Measurements from ENCODE around the gene EFR3B.
"Not testable (repeated sequence)": the region's sequence is repeated elsewhere in the genome, so short reads cannot be mapped to it uniquely, and the experiment has no call there.

Gene EFR3B

GRCh38 chr2:25001325-25001637 lies 40.6 kb upstream of the EFR3B start:
- DNase-seq (ENCODE audit: low spot score): no peak
- H3K27ac ChIP-seq: no peak overlapping the region
- CTCF ChIA-PET: interaction anchor here (0.6 kb wide), 1 partner anchor 483 kb away, joined by 3 read pairs; no protein-coding TSS in a partner anchor
- TF ChIP-seq CTCF (conservative IDR thresholded peaks at IDR 0.05; ENCODE audit: low read depth): no peak
- POLR2A ChIA-PET (ENCODE audit: low non-redundant PET): no interaction called here

- no peak for TF ChIP-seq CTCF (conservative IDR thresholded peaks at IDR 0.05; ENCODE audit: low read depth)
- no peak overlapping the region for H3K27ac ChIP-seq
- ChIA-PET CTCF (no interaction called here), POLR2A (ENCODE audit: low non-redundant PET) (interaction anchor here (0.6 kb wide), 1 partner anchor 172 kb away, joined by 7 read pairs; no protein-coding TSS in a partner anchor)
- DNase-seq (ENCODE audit: low spot score): no peak
Measured at GRCh38 chr2:25002066-25002465, 39.8 kb upstream of the EFR3B start.

- H3K27ac ChIP-seq: no peak overlapping the region
- TF ChIP-seq CTCF (conservative IDR thresholded peaks at IDR 0.05; ENCODE audit: low read depth): no peak
- ChIA-PET CTCF (no interaction called here), POLR2A (ENCODE audit: low non-redundant PET) (no interaction called here)
- no peak for DNase-seq (ENCODE audit: low spot score)
Measured at GRCh38 chr2:25009954-25010353, 31.9 kb upstream of the EFR3B start.

GRCh38 chr2:25011342-25011741 lies 30.5 kb upstream of the EFR3B start:
- POLR2A ChIA-PET (ENCODE audit: low non-redundant PET); DNase-seq (ENCODE audit: low spot score); CTCF ChIA-PET; H3K27ac ChIP-seq: not testable (repeated sequence)

DNA sequence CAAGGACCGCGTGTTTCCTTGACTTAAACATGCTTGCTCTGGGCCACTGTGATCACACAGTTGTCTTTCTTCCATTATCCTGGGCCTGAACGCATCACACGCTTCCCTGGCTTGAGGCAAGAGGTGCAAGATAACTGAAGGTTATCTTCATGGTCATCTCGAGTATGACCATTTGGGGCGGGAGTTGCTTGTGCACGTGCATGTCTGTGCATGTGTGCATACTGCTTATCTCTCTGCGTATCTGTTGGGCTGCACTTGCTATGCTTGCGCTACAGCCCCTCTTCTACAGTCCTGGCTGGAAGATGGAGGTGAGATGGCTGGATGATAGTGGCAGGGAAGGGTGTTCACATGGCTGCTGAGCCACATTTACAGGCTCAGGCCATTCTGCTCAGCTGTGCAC lies 27.2 kb upstream of the EFR3B start:
- ChIA-PET CTCF (no interaction called here), POLR2A (ENCODE audit: low non-redundant PET) (no interaction called here)
- no peak overlapping the region for H3K27ac ChIP-seq
- DNase-seq (ENCODE audit: low spot score): no peak
- no peak for TF ChIP-seq CTCF (conservative IDR thresholded peaks at IDR 0.05; ENCODE audit: low read depth)

DNA sequence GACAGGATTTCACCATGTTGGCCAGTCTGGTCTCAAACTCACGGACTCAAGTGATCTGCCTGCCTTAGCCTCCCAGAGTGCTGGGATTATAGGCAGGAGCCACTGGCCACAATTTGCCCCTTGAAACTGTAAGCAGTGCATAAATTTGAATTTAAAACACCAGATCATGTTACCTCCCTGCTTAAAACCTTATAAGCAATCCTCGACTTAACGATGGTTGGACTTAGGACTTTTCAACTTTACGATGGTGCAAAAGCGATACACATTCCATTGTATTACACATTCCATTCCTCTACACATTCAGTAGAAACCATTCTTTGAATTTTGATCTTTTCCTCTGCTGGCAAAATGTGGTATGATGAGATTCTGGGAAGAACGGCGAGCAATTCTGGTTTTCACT lies 23.2 kb upstream of the EFR3B start:
- no peak overlapping the region for H3K27ac ChIP-seq
- DNase-seq (ENCODE audit: low spot score): no peak
- CTCF ChIA-PET: no interaction called here
- no peak for TF ChIP-seq CTCF (conservative IDR thresholded peaks at IDR 0.05; ENCODE audit: low read depth)
- POLR2A ChIA-PET (ENCODE audit: low non-redundant PET): no interaction called here

DNA sequence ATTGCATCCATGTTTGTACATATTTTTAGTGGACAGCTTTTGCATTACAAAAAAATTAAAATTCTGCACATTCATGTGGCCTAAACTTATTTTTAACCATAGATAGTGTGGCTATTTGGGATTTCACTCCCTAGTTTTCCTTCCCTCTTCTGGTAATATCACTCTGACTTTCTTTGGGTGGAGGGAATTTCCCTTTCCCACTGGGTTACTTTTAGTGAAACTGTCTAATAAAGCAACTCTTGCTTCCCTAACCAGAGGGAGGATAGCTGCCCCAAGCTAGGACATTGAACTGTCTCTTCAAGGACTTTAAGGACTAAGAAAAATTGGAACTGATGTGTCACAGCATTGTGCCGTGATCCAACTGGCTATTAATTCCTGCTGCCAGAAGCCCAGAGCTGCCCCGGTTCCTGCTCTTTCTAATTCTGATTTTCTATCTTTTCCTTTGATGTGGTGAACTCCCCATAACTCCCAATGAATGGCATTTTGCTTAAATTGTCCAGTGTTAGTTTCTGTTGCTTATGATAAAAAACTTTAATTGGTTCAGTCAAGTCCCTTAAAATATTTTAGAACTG lies 20.0 kb upstream of the EFR3B start:
- DNase-seq (ENCODE audit: low spot score): no peak
- POLR2A ChIA-PET (ENCODE audit: low non-redundant PET): interaction anchor here (0.6 kb wide), 1 partner anchor 1095 kb away, joined by 3 read pairs; no protein-coding TSS in a partner anchor
- no peak overlapping the region for H3K27ac ChIP-seq
- TF ChIP-seq CTCF (conservative IDR thresholded peaks at IDR 0.05; ENCODE audit: low read depth): no peak
- CTCF ChIA-PET: no interaction called here

Data from RWPE1 (cell line).